H54 (cell line): ENCODE results near the gene FAM78B.

ENCODE experiments used
- DNase-seq: peaks from one replicate; pipeline ENCODE4 v3.0.0; 2011; ENCODE audit warnings: low spot score, mixed read lengths; ENCODE audit not compliant: insufficient read length
- FAIRE-seq: peaks from 3 replicates; lab custom pipeline; 2011; peaks lifted over from hg19 to GRCh38; lab: Jason Lieb, UNC
- POLR2A ChIP-seq: IDR thresholded peaks from 2 replicates; pipeline ENCODE4 v1.6.1; 2011; ENCODE audit warnings: low read depth, mild to moderate bottlenecking, low read length

The FAM78B gene

GRCh38 chr1:166170726-166171125 is 3.9 kb upstream of the FAM78B start:
- FAIRE-seq: no peak
- no peak for DNase-seq
- no peak for TF ChIP-seq POLR2A

GRCh38 chr1:166170075-166170474 is 3.3 kb upstream of the FAM78B start:
- DNase-seq: no peak
- TF ChIP-seq POLR2A: no peak
- FAIRE-seq: no peak

GRCh38 chr1:166169182-166169581 is 2.4 kb upstream of the FAM78B start:
- DNase-seq: no peak
- no peak for FAIRE-seq
- TF ChIP-seq POLR2A: no peak

- no peak for TF ChIP-seq POLR2A
- DNase-seq (no peak), FAIRE-seq (no peak)
Observed at GRCh38 chr1:166167572-166167925, 748 bp upstream of the FAM78B start.

- DNase-seq: no peak
- no peak for TF ChIP-seq POLR2A
- no peak for FAIRE-seq
Observed at GRCh38 chr1:166166329-166166697, 488 bp downstream of the FAM78B start.

GRCh38 chr1:166165661-166166328 is 1.0 kb downstream of the FAM78B start:
- no peak for DNase-seq
- FAIRE-seq: no peak
- TF ChIP-seq POLR2A: no peak

- FAIRE-seq: no peak
- DNase-seq: no peak
- TF ChIP-seq POLR2A: no peak
Observed at GRCh38 chr1:166164995-166165660, 1.7 kb downstream of the FAM78B start.

- TF ChIP-seq POLR2A: no peak
- FAIRE-seq (no peak), DNase-seq (no peak)
Observed at GRCh38 chr1:166164646-166164994, 2.2 kb downstream of the FAM78B start.

- DNase-seq: no peak
- no peak for TF ChIP-seq POLR2A
- no peak for FAIRE-seq
Observed at GRCh38 chr1:166159656-166160055, 7.1 kb downstream of the FAM78B start.

GRCh38 chr1:166156674-166157073 is 10.1 kb downstream of the FAM78B start:
- TF ChIP-seq POLR2A: no peak
- FAIRE-seq (no peak), DNase-seq (no peak)

GRCh38 chr1:166155108-166155507 is 11.7 kb downstream of the FAM78B start:
- DNase-seq (no peak), FAIRE-seq (no peak)
- TF ChIP-seq POLR2A: no peak

- TF ChIP-seq POLR2A: no peak
- FAIRE-seq: no peak
- DNase-seq: no peak
Observed at GRCh38 chr1:166153525-166154314, 13.1 kb downstream of the FAM78B start.

GRCh38 chr1:166152978-166153377 is 13.8 kb downstream of the FAM78B start:
- FAIRE-seq: no peak
- DNase-seq: no peak
- TF ChIP-seq POLR2A: no peak

- DNase-seq (no peak), FAIRE-seq (no peak)
- no peak for TF ChIP-seq POLR2A
Observed at GRCh38 chr1:166151804-166152203, 15.0 kb downstream of the FAM78B start.
